ENCODE data around the gene SLC6A17.

DNA sequence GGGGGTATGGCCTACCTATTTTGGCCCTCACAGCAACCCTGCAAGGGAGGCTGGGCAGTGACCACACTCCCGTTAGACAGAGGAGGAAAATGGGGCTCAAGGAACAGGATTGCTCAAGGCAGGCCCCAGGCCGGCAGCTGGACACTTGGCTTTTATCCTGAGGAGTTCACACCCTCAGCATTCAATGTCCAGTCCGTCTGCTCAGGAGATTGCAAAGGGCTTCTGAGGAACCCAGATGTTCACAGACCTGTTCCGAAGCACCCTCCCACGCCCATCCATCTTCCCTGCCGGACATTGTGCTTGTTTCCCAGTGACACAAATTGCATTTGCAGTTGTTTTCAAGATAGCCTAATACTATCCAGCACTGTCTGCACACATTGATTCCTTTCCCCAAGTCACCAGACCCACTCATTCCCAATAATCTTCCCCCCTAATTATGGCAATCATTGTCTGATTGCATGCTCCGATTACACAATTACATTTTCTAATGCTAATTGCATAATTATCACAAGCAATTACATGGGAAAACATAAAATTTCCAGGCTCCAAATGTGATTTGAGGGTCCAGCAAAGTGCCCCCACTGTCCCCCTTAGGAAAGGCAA, 42.3 kb upstream of the SLC6A17 start:
- no peak for TF ChIP-seq POLR2AphosphoS5 (IDR thresholded peaks at IDR 0.05; ENCODE audit: low read depth, low read length)
- TF ChIP-seq TAF1 (IDR thresholded peaks at IDR 0.05; ENCODE audit: low read depth, low read length): no peak
- TF ChIP-seq PAX5 (IDR thresholded peaks at IDR 0.05; ENCODE audit: insufficient read depth, low read length, severe bottlenecking): no peak
- TF ChIP-seq POLR2A (IDR thresholded peaks at IDR 0.05; ENCODE audit: low read depth, low read length): no peak
- no peak for TF ChIP-seq SPI1 (IDR thresholded peaks at IDR 0.05; ENCODE audit: low read depth, low read length)

Measured in GM12891 (cell line).